T-helper 1 cell treated with Interleukin-12 subunit alpha and Interleukin-12 subunit beta and Interleukin-4 antibody, amounts not matched to agents 30 μg/mL and 1 μg/mL, for 36 hours (primary cell): ENCODE measurements around the gene GPSM1.
"Not testable (repeated sequence)": the region's sequence is repeated elsewhere in the genome, so short reads cannot be mapped to it uniquely, and the experiment has no call there.

ENCODE experiments used
- H3K27ac Mint-ChIP-seq: one replicate; pipeline ENCODE4 v1.8.0; 2021; ENCODE audit warnings: mild to moderate bottlenecking, mixed read lengths
- H3K27me3 Mint-ChIP-seq: one replicate; pipeline ENCODE4 v1.8.0; 2021; ENCODE audit warnings: low read depth, mixed read lengths
- H3K36me3 Mint-ChIP-seq: one replicate; pipeline ENCODE4 v1.8.0; 2021; ENCODE audit warnings: low read depth, mixed read lengths
- H3K4me1 Mint-ChIP-seq: one replicate; pipeline ENCODE4 v1.8.0; 2021; ENCODE audit warnings: low read depth, mixed read lengths
- H3K4me3 Mint-ChIP-seq: one replicate; pipeline ENCODE4 v1.8.0; 2021; ENCODE audit warnings: mild to moderate bottlenecking, moderate library complexity, mixed read lengths
- H3K9me3 Mint-ChIP-seq: one replicate; pipeline ENCODE4 v1.8.0; 2021; ENCODE audit warnings: mixed read lengths

The GPSM1 gene

DNA sequence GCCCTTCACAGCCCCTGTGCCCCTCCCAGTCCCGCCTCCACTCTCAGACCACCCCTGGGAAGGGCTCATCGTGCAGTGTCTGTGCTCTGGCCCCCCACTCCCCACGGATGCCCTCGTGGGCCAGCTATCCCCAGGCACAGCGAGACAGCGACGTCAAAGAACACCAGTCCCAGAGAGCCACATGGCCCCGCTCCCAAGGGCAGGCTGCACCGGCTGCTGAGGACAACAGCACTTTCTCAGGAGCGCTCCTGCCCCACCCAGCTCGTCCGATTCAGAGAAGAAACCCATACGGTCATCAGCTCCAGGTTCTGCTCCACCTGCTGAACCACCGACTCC is 77.4 kb downstream of the GPSM1 start:
- Mint-ChIP-seq H3K27ac (peak overlapping the region; percentile 62), H3K4me3 (peak overlapping the region; percentile 65), H3K27me3 (peaks cover 4% of the 10 kb centered on the region), H3K4me1 (peaks cover 46% of the 10 kb centered on the region), H3K9me3 (no peaks in the 10 kb centered on the region), H3K36me3 (peaks cover 36% of the 10 kb centered on the region)

DNA sequence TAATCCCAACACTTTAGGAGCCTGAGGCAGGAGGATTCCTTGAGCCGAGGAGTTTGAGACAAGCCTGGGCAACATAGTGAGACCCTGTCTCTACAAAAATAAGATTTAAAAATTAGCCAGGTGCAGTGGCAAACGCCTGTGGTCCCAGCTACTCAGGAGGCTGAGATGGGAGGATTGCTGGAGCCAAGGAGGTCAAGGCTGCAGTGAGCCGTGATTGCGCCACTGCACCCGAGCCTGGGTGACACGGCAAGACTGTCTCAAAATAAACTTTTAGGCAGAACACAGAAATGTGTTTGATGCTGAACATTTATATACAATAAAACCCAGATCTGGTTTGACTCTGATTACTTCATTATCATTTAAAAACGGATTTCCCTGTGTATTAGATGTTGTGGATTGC is 78.1 kb downstream of the GPSM1 start:
- no peak overlapping the region for H3K27ac Mint-ChIP-seq
- H3K27me3 Mint-ChIP-seq = peaks cover 4% of the 10 kb centered on the region
- H3K9me3 Mint-ChIP-seq = no peaks in the 10 kb centered on the region
- H3K36me3 Mint-ChIP-seq = peaks cover 36% of the 10 kb centered on the region
- H3K4me3 Mint-ChIP-seq = no peak overlapping the region
- peaks cover 47% of the 10 kb centered on the region for H3K4me1 Mint-ChIP-seq

DNA sequence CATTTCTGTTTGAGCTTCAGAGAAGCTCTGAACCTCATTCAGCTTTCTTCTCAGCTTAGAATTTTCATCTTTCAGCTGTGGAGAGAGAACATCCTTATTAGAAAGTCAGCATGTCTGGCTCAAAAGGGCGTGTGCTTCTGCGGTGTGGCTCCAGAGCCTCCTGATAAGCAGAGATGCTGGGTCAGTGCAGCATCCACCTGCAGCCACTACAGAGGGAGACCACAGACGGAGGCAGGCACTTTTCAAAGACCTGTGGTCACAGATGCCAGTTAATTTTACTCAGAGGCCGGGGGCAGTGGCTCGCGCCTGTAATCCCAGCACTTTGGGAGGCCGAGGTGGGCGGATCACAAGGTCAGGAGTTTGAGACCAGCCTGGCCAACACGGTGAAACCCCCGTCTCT is 78.6 kb downstream of the GPSM1 start:
- not testable (repeated sequence) for H3K9me3 Mint-ChIP-seq, H3K27ac Mint-ChIP-seq, H3K27me3 Mint-ChIP-seq, H3K4me3 Mint-ChIP-seq
- Mint-ChIP-seq H3K36me3 (peaks cover 36% of the 10 kb centered on the region), H3K4me1 (peaks cover 46% of the 10 kb centered on the region)

DNA sequence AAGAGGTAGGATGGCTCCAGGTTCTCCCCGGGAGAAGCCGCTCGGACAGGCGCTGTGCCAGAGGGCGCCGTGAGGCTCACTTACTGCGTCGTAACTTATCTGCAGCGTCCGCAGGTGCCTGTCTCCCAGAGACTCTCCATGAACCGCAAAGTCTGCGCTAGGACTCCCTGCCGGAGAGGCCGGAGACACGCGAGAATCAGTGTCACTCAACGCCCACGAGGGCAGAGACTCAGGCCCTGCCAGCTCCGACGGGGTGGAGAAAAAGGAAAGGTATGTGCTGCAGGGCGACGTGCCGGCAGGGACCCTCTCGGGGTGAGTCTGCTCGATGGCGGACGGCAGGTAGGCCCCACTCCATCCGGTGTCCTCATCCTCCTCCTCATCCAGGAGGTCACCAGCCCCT is 79.7 kb downstream of the GPSM1 start:
- Mint-ChIP-seq H3K36me3 (peaks cover 39% of the 10 kb centered on the region), H3K4me1 (peaks cover 53% of the 10 kb centered on the region)
- H3K9me3 Mint-ChIP-seq, H3K27ac Mint-ChIP-seq, H3K27me3 Mint-ChIP-seq, H3K4me3 Mint-ChIP-seq: not testable (repeated sequence)

DNA sequence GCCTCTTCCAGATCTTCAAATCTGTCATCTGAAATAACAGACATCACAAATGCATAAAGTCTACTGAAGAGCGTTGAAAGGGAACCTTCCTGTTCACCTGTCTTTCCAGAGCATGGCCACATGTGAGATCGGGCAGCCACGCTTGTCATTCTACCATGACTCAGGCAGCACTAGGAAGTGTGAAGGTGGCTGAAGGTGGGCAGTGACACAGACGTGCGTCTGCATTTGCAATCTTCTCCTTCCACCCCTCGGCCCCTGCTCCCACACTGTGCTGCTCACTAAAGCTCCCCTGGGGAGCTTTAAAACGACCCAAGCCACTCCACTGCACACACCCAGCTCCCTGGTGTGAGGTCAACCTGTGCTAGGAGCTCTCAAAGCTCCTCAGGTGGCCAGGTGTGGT is 80.6 kb downstream of the GPSM1 start:
- Mint-ChIP-seq H3K4me1 (peaks cover 52% of the 10 kb centered on the region), H3K36me3 (peaks cover 42% of the 10 kb centered on the region), H3K27ac (no peak overlapping the region), H3K4me3 (no peak overlapping the region), H3K9me3 (no peaks in the 10 kb centered on the region), H3K27me3 (peaks cover 4% of the 10 kb centered on the region)
